Uterus (tissue), 4 donors: ENCODE data around the gene FLYWCH2. TPM values are rescaled to one million over a fixed set of nuclear protein-coding genes. Genes with fewer than 3 reads are reported as not detected.
"Not testable (repeated sequence)": the region's sequence is repeated elsewhere in the genome, so short reads cannot be mapped to it uniquely, and the experiment has no call there.

Source experiments
- DNase-seq, 2 donors: peaks; one replicate each; pipeline ENCODE4 v3.0.0-alpha.2; 2019 to 2020
- H3K27ac ChIP-seq, 2 donors: fragments of 200-600 bp; sonication (generic); 1 replicate in 1 of 2; 2 replicates in 1 of 2; pipeline ENCODE4 v1.5.1; 2016 to 2018
- H3K27me3 ChIP-seq, 2 donors: fragments of 200-600 bp; sonication (generic); one replicate each; pipeline ENCODE4 v1.5.1; 2018 to 2019; ENCODE audit warnings: control low read depth in 1 of 2
- H3K36me3 ChIP-seq, 2 donors: fragments of 200-600 bp; sonication (generic); one replicate each; pipeline ENCODE4 v1.5.1; 2019; ENCODE audit warnings: control low read depth in 1 of 2
- H3K4me1 ChIP-seq, 2 donors: fragments of 200-600 bp; sonication (generic); one replicate each; pipeline ENCODE4 v1.5.1; 2018 to 2019; ENCODE audit warnings: control low read depth in 1 of 2
- H3K4me3 ChIP-seq, 2 donors: fragments of 200-600 bp; sonication (generic); 1 replicate in 1 of 2; 2 replicates in 1 of 2; pipeline ENCODE4 v1.5.1; 2018 to 2019; ENCODE audit warnings: mild to moderate bottlenecking in 1 of 2
- H3K9me3 ChIP-seq, 2 donors: fragments of 200-600 bp; sonication (generic); one replicate each; pipeline ENCODE4 v1.5.1; 2019; ENCODE audit warnings: control low read depth in 1 of 2
- POLR2A ChIP-seq, 2 donors: fragments of 450-650 bp; IDR thresholded peaks; one replicate each; pipeline ENCODE4 v1.6.1; 2016; ENCODE audit warnings: antibody characterized with exemption in 2 of 2, mild to moderate bottlenecking in 1 of 2, moderate library complexity in 1 of 2
- intact Hi-C: fragments of 100-400 bp; cut with DNase I; formaldehyde crosslinking; loops from one replicate; pipeline ENCODE4 v1.15.1; 2023; ENCODE audit warnings: low total_unique reads
- total RNA-seq, 4 donors: library from RNA; depleted of rRNA in 3 of 4; stranded (reverse); fragments of >200 nt in 3 of 4; gene quantifications; one replicate each; pipeline versions ENCODE4 v1.1.0 to v1.2.4, GENCODE V29; 2014 to 2023
- TF ChIP-seq, protein P1 (sequence below), 4 experiments: fragments of 200-600 bp in 2 of 4; fragments of 450-650 bp in 2 of 4; sonication (generic) in 2 of 4; IDR thresholded peaks; one replicate each; pipeline ENCODE4 v1.5.1; 2016 to 2019; ENCODE audit warnings: antibody characterized with exemption in 4 of 4, mild to moderate bottlenecking in 2 of 4, moderate library complexity in 1 of 4
- donor health status: DM: yes; HTN: yes; CAD: no.

FLYWCH2 gene
- total RNA-seq, 4 donors from 2014 or later = 27.9 to 223 (median 40.9) TPM

DNA sequence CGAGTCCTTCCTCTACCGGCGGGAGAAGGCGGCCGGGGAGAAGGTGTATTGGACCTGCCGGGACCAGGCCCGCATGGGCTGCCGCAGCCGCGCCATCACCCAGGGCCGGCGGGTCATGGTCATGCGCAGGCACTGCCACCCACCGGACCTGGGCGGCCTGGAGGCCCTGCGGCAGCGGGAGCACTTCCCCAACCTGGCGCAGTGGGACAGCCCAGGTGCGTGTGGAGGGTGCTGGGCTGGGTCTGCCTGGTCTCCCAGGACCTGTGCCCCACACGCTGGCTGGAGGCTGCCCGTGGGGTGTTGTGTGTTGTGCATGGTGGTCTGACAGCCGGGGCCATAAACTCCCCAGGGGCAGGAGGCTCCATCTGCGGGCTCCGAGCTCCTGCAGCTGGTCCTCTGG is 54.2 kb downstream of the FLYWCH2 start:
- no peak overlapping the region for H3K27ac ChIP-seq

GRCh38 chr16:2938206-2938605 is 55.2 kb downstream of the FLYWCH2 start:
- no peaks in the 10 kb centered on the region for H3K27me3 ChIP-seq
- TF ChIP-seq POLR2A (IDR thresholded peaks at IDR 0.05) = no peak
- TF ChIP-seq, protein P1, sequence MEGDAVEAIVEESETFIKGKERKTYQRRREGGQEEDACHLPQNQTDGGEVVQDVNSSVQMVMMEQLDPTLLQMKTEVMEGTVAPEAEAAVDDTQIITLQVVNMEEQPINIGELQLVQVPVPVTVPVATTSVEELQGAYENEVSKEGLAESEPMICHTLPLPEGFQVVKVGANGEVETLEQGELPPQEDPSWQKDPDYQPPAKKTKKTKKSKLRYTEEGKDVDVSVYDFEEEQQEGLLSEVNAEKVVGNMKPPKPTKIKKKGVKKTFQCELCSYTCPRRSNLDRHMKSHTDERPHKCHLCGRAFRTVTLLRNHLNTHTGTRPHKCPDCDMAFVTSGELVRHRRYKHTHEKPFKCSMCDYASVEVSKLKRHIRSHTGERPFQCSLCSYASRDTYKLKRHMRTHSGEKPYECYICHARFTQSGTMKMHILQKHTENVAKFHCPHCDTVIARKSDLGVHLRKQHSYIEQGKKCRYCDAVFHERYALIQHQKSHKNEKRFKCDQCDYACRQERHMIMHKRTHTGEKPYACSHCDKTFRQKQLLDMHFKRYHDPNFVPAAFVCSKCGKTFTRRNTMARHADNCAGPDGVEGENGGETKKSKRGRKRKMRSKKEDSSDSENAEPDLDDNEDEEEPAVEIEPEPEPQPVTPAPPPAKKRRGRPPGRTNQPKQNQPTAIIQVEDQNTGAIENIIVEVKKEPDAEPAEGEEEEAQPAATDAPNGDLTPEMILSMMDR (IDR thresholded peaks at IDR 0.05) = no peak
- no peak overlapping the region for H3K27ac ChIP-seq
- no peak overlapping the region for H3K4me3 ChIP-seq
- intact Hi-C loops = no loop called here
- no peaks in the 10 kb centered on the region for H3K4me1 ChIP-seq
- DNase-seq = no peak
- no peaks in the 10 kb centered on the region for H3K36me3 ChIP-seq
- no peaks in the 10 kb centered on the region for H3K9me3 ChIP-seq

More for the DNA sequence above, 54.2 kb downstream of the FLYWCH2 start:
- Histone ChIP-seq H3K4me1 (no peaks in the 10 kb centered on the region), H3K4me3 (no peak overlapping the region), H3K9me3 (no peaks in the 10 kb centered on the region), H3K36me3 (no peaks in the 10 kb centered on the region), H3K27me3 (no peaks in the 10 kb centered on the region)
- no peak for TF ChIP-seq POLR2A (IDR thresholded peaks at IDR 0.05)
- TF ChIP-seq, protein P1 (IDR thresholded peaks at IDR 0.05) = no peak
- DNase-seq = no peak
- intact Hi-C loops = no loop called here

GRCh38 chr16:2939968-2940367 is 57.0 kb downstream of the FLYWCH2 start:
- no peak overlapping the region for H3K27ac ChIP-seq
- H3K27me3 ChIP-seq = no peaks in the 10 kb centered on the region
- H3K9me3 ChIP-seq = no peaks in the 10 kb centered on the region
- H3K4me3 ChIP-seq = no peak overlapping the region
- intact Hi-C loops = no loop called here
- H3K4me1 ChIP-seq = no peaks in the 10 kb centered on the region
- no peak for DNase-seq
- H3K36me3 ChIP-seq = no peaks in the 10 kb centered on the region
- no peak for TF ChIP-seq POLR2A (IDR thresholded peaks at IDR 0.05)
- TF ChIP-seq, protein P1 (IDR thresholded peaks at IDR 0.05) = no peak

GRCh38 chr16:2942045-2942444 is 59.0 kb downstream of the FLYWCH2 start:
- intact Hi-C loops = no loop called here
- TF ChIP-seq, protein P1 (IDR thresholded peaks at IDR 0.05) = no peak
- no peak for TF ChIP-seq POLR2A (IDR thresholded peaks at IDR 0.05)
- Histone ChIP-seq H3K4me3 (no peak overlapping the region), H3K4me1 (no peaks in the 10 kb centered on the region), H3K36me3 (no peaks in the 10 kb centered on the region), H3K9me3 (no peaks in the 10 kb centered on the region), H3K27ac (no peak overlapping the region), H3K27me3 (no peaks in the 10 kb centered on the region)
- no peak for DNase-seq

DNA sequence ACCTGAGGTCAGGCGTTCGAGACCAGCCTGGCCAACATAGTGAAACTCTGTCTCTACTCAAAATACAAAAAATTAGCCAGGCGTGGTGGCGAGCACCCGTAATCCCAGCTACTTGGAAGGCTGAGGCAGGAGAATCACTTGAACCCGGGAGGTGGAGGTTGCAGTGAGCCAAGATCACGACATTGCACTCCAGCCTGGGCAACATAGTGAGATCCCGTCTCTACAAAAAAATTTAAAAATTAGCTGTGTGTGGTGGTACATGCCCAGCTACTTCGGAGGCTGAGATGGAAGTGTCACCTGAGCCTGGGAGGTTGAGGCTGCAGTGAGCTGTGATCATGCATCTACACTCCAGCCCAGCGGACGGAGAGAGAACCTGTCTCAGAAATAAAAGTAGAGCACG is 60.7 kb downstream of the FLYWCH2 start:
- DNase-seq, intact Hi-C loops, H3K27me3 ChIP-seq, H3K36me3 ChIP-seq, H3K4me1 ChIP-seq, H3K27ac ChIP-seq, H3K9me3 ChIP-seq, H3K4me3 ChIP-seq: not testable (repeated sequence)

- no peak overlapping the region for H3K27ac ChIP-seq
- H3K9me3 ChIP-seq = no peaks in the 10 kb centered on the region
- no peaks in the 10 kb centered on the region for H3K4me1 ChIP-seq
- intact Hi-C loops = no loop called here
- DNase-seq = no peak
- no peaks in the 10 kb centered on the region for H3K27me3 ChIP-seq
- H3K36me3 ChIP-seq = no peaks in the 10 kb centered on the region
- no peak for TF ChIP-seq POLR2A (IDR thresholded peaks at IDR 0.05)
- TF ChIP-seq, protein P1 (IDR thresholded peaks at IDR 0.05) = no peak
- no peak overlapping the region for H3K4me3 ChIP-seq
Observed at GRCh38 chr16:2946649-2947048, 63.6 kb downstream of the FLYWCH2 start.
